Mesendoderm (in vitro differentiated cells): ENCODE results near the gene TLK1.

Experiments
- DNase-seq: peaks from one replicate; pipeline ENCODE4 v3.0.0; 2013
- H2AK5ac ChIP-seq: 2 replicates; pipeline ENCODE4 v1.6.1; 2013; ENCODE audit warnings: low read length, inconsistent platforms
- H2BK120ac ChIP-seq: 2 replicates; pipeline ENCODE4 v1.6.1; 2013; ENCODE audit warnings: low read depth, mild to moderate bottlenecking, low read length, moderate library complexity, mixed read lengths
- H2BK15ac ChIP-seq: replicated peaks from 2 replicates; pipeline ENCODE4 v1.6.1; 2013; ENCODE audit warnings: low read depth, mild to moderate bottlenecking, moderate library complexity
- H2BK5ac ChIP-seq: 2 replicates; pipeline ENCODE4 v1.6.1; 2013; ENCODE audit warnings: low read length, inconsistent platforms
- H3K18ac ChIP-seq: 2 replicates; pipeline ENCODE4 v1.6.1; 2013; ENCODE audit warnings: mild to moderate bottlenecking, low read length, mixed read lengths
- H3K23ac ChIP-seq: one replicate; pipeline ENCODE4 v1.6.1; 2013; ENCODE audit warnings: low read length
- H3K27ac ChIP-seq: 2 replicates; pipeline ENCODE4 v1.5.1; 2013; ENCODE audit warnings: low read depth, mild to moderate bottlenecking, inconsistent platforms, low read length, moderate library complexity
- H3K27me3 ChIP-seq: 2 replicates; pipeline ENCODE4 v1.6.1; 2013; ENCODE audit warnings: low read length, control low read depth, mild to moderate bottlenecking, inconsistent platforms; ENCODE audit not compliant: insufficient read depth, poor library complexity
- H3K36me3 ChIP-seq: 2 replicates; pipeline ENCODE4 v1.6.1; 2013; ENCODE audit warnings: low read length, inconsistent platforms; ENCODE audit not compliant: control insufficient read depth, insufficient read depth
- H3K4ac ChIP-seq: one replicate; pipeline ENCODE4 v1.6.1; 2013; ENCODE audit warnings: low read depth, mild to moderate bottlenecking, low read length, moderate library complexity
- H3K4me1 ChIP-seq: 2 replicates; pipeline ENCODE4 v1.6.1; 2013; ENCODE audit warnings: low read depth, low read length, inconsistent platforms; ENCODE audit not compliant: control insufficient read depth
- H3K4me2 ChIP-seq: 2 replicates; pipeline ENCODE4 v1.6.1; 2013; ENCODE audit warnings: low read length
- H3K4me3 ChIP-seq: 2 replicates; pipeline ENCODE4 v1.5.1; 2013; ENCODE audit warnings: mild to moderate bottlenecking, low read length
- H3K56ac ChIP-seq: one replicate; pipeline ENCODE4 v1.6.1; 2013; ENCODE audit warnings: low read length
- H3K79me1 ChIP-seq: 2 replicates; pipeline ENCODE4 v1.6.1; 2013; ENCODE audit warnings: low read length, inconsistent platforms
- H3K79me2 ChIP-seq: 2 replicates; pipeline ENCODE4 v1.6.1; 2013; ENCODE audit warnings: mild to moderate bottlenecking, low read length; ENCODE audit not compliant: control insufficient read depth, insufficient read depth
- H3K9ac ChIP-seq: 2 replicates; pipeline ENCODE4 v1.6.1; 2013; ENCODE audit warnings: low read length, inconsistent platforms
- H4K5ac ChIP-seq: one replicate; pipeline ENCODE4 v1.6.1; 2013; ENCODE audit warnings: low read length
- H4K8ac ChIP-seq: one replicate; pipeline ENCODE4 v1.6.1; 2013; ENCODE audit warnings: low read depth, mild to moderate bottlenecking, control low read depth, low read length, moderate library complexity
- WGBS: extraction: QIAGEN DNeasy Blood & Tissue Kit; methylation state at CpG from one replicate; pipeline ENCODE4 v1.1.7; 2013; ENCODE audit warnings: low lambda C conversion rate, missing lambda C conversion rate; ENCODE audit not compliant: insufficient coverage; ENCODE audit errors: extremely low coverage; 5-methylcytosine and 5-hydroxymethylcytosine counted together

The TLK1 gene

GRCh38 chr2:170966648-170967396 is 193.9 kb downstream of the TLK1 start:
- Histone ChIP-seq H3K36me3 (peaks cover 10% of the 10 kb centered on the region), H2BK120ac (no peak overlapping the region), H3K79me1 (no peaks in the 10 kb centered on the region), H3K27me3 (no peaks in the 10 kb centered on the region), H3K9ac (no peak overlapping the region), H3K4me3 (no peak overlapping the region), H3K4me1 (no peaks in the 10 kb centered on the region), H3K4me2 (no peak overlapping the region), H4K8ac (no peak overlapping the region), H3K27ac (no peak overlapping the region), H2BK5ac (no peak overlapping the region), H3K18ac (no peak overlapping the region), H3K56ac (no peak overlapping the region), H2BK15ac (no peak overlapping the region), H3K4ac (no peak overlapping the region), H3K23ac (no peak overlapping the region), H4K5ac (no peak overlapping the region), H2AK5ac (no peak overlapping the region), H3K79me2 (no peaks in the 10 kb centered on the region)
- no CpG with 5 or more reads among the region's 13 CpGs for WGBS
- DNase-seq = peak; percentile 58

- Histone ChIP-seq H3K18ac (no peak overlapping the region), H3K79me2 (no peaks in the 10 kb centered on the region), H3K27me3 (no peaks in the 10 kb centered on the region), H4K8ac (no peak overlapping the region), H3K9ac (no peak overlapping the region), H3K4me2 (no peak overlapping the region), H2AK5ac (no peak overlapping the region), H3K27ac (no peak overlapping the region), H4K5ac (no peak overlapping the region), H2BK15ac (no peak overlapping the region), H3K4me3 (no peak overlapping the region), H2BK120ac (no peak overlapping the region), H3K23ac (no peak overlapping the region), H3K36me3 (peaks cover 19% of the 10 kb centered on the region), H2BK5ac (no peak overlapping the region), H3K4ac (no peak overlapping the region), H3K79me1 (peaks cover 2% of the 10 kb centered on the region), H3K4me1 (no peaks in the 10 kb centered on the region), H3K56ac (no peak overlapping the region)
- DNase-seq = no peak
- WGBS = no CpG with 5 or more reads among the region's 20 CpGs
Measured at GRCh38 chr2:170965446-170966225, 195.1 kb downstream of the TLK1 start.

- Histone ChIP-seq H3K79me1 (peaks cover 2% of the 10 kb centered on the region), H3K9ac (no peak overlapping the region), H2BK5ac (no peak overlapping the region), H3K79me2 (no peaks in the 10 kb centered on the region), H3K23ac (no peak overlapping the region), H4K5ac (no peak overlapping the region), H2AK5ac (no peak overlapping the region), H3K4me1 (no peaks in the 10 kb centered on the region), H3K18ac (no peak overlapping the region), H3K56ac (no peak overlapping the region), H3K4me2 (no peak overlapping the region), H3K4ac (no peak overlapping the region), H4K8ac (no peak overlapping the region), H2BK15ac (no peak overlapping the region), H2BK120ac (no peak overlapping the region), H3K36me3 (peaks cover 17% of the 10 kb centered on the region), H3K4me3 (no peak overlapping the region), H3K27me3 (no peaks in the 10 kb centered on the region), H3K27ac (no peak overlapping the region)
- no CpG with 5 or more reads among the region's 5 CpGs for WGBS
- no peak for DNase-seq
Measured at GRCh38 chr2:170963386-170963785, 197.3 kb downstream of the TLK1 start.

- no CpG with 5 or more reads among the region's 4 CpGs for WGBS
- H3K4me1 ChIP-seq = no peaks in the 10 kb centered on the region
- no peak overlapping the region for H2BK120ac ChIP-seq
- no peak overlapping the region for H4K8ac ChIP-seq
- H3K4me3 ChIP-seq = no peak overlapping the region
- no peak overlapping the region for H2BK5ac ChIP-seq
- H3K9ac ChIP-seq = no peak overlapping the region
- no peak overlapping the region for H2BK15ac ChIP-seq
- peaks cover 4% of the 10 kb centered on the region for H3K79me1 ChIP-seq
- peaks cover 23% of the 10 kb centered on the region for H3K36me3 ChIP-seq
- H3K4me2 ChIP-seq = no peak overlapping the region
- H3K23ac ChIP-seq = no peak overlapping the region
- H3K79me2 ChIP-seq = no peaks in the 10 kb centered on the region
- H2AK5ac ChIP-seq = no peak overlapping the region
- no peak overlapping the region for H3K27ac ChIP-seq
- H4K5ac ChIP-seq = no peak overlapping the region
- no peaks in the 10 kb centered on the region for H3K27me3 ChIP-seq
- H3K56ac ChIP-seq = no peak overlapping the region
- H3K4ac ChIP-seq = no peak overlapping the region
- no peak overlapping the region for H3K18ac ChIP-seq
- DNase-seq = no peak
Measured at GRCh38 chr2:170953941-170954340, 206.8 kb downstream of the TLK1 start.

GRCh38 chr2:170950221-170950761 is 210.4 kb downstream of the TLK1 start:
- no peak overlapping the region for H2BK15ac ChIP-seq
- H3K4ac ChIP-seq = no peak overlapping the region
- H3K23ac ChIP-seq = no peak overlapping the region
- H3K27ac ChIP-seq = no peak overlapping the region
- no peak for DNase-seq
- H2AK5ac ChIP-seq = no peak overlapping the region
- peaks cover 15% of the 10 kb centered on the region for H3K79me2 ChIP-seq
- no peaks in the 10 kb centered on the region for H3K4me1 ChIP-seq
- no peak overlapping the region for H2BK5ac ChIP-seq
- no peak overlapping the region for H3K4me3 ChIP-seq
- no peak overlapping the region for H3K56ac ChIP-seq
- H3K9ac ChIP-seq = no peak overlapping the region
- H3K79me1 ChIP-seq = peaks cover 8% of the 10 kb centered on the region
- no peak overlapping the region for H4K8ac ChIP-seq
- WGBS = 100% methylated on average over 1 of the region's 4 CpGs
- no peak overlapping the region for H3K18ac ChIP-seq
- H2BK120ac ChIP-seq = no peak overlapping the region
- H3K36me3 ChIP-seq = peaks cover 18% of the 10 kb centered on the region
- H4K5ac ChIP-seq = no peak overlapping the region
- no peaks in the 10 kb centered on the region for H3K27me3 ChIP-seq
- H3K4me2 ChIP-seq = no peak overlapping the region
